OCI-LY7 (cell line): ENCODE data around the gene EPHA6.

Experiments
- EZH2phosphoT487 ChIP-seq: fragments of 200-600 bp; sonication (generic); IDR thresholded peaks from 2 replicates; pipeline ENCODE4 v1.6.1; 2018; ENCODE audit warnings: low read depth, borderline replicate concordance, mild to moderate bottlenecking, mixed run types, antibody characterized with exemption, low read length, moderate library complexity, mixed read lengths
- TF ChIP-seq, protein P1 (sequence below): fragments of 200-600 bp; sonication (generic); conservative IDR thresholded peaks from 2 replicates; pipeline ENCODE4 v1.5.1; 2014; ENCODE audit warnings: mild to moderate bottlenecking, antibody characterized with exemption, low read length, moderate library complexity, mixed read lengths

DNA sequence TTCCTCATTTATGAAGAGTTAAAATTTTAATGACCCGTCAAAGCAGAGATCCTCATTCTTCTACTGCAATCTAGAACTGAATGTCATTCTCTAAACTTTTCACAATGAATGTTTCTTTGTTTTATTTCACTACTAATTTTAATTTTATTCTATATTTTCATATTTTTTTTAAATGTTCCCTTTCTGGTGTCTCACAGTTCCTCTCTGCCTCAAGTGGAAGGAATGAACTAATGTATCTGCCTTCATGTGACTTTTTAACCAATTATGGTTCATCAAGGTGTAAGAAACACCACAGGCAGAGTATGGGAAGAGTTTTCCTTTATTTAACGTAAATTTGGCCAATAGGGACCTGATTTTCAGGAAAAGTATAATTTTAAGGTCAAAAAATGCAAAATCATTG, 441.7 kb downstream of the EPHA6 start:
- TF ChIP-seq, protein P1, sequence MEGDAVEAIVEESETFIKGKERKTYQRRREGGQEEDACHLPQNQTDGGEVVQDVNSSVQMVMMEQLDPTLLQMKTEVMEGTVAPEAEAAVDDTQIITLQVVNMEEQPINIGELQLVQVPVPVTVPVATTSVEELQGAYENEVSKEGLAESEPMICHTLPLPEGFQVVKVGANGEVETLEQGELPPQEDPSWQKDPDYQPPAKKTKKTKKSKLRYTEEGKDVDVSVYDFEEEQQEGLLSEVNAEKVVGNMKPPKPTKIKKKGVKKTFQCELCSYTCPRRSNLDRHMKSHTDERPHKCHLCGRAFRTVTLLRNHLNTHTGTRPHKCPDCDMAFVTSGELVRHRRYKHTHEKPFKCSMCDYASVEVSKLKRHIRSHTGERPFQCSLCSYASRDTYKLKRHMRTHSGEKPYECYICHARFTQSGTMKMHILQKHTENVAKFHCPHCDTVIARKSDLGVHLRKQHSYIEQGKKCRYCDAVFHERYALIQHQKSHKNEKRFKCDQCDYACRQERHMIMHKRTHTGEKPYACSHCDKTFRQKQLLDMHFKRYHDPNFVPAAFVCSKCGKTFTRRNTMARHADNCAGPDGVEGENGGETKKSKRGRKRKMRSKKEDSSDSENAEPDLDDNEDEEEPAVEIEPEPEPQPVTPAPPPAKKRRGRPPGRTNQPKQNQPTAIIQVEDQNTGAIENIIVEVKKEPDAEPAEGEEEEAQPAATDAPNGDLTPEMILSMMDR: no peak
- TF ChIP-seq EZH2phosphoT487: no peak
